HCT116 (cell line): ENCODE measurements around the gene FGF18.

Experiments
- CTCF ChIP-seq, 3 experiments: fragments of 200-600 bp in 1 of 3; sonication (generic) in 1 of 3; IDR thresholded peaks in 2 of 3; conservative IDR thresholded peaks in 1 of 3; 2 replicates each; pipeline ENCODE4 v1.5.1; 2012 to 2017; ENCODE audit warnings: low read depth in 2 of 3, low read length in 2 of 3, antibody characterized with exemption in 1 of 3, borderline replicate concordance in 1 of 3, control low read depth in 1 of 3, mild to moderate bottlenecking in 1 of 3, mixed read lengths in 1 of 3, mixed run types in 1 of 3, moderate library complexity in 1 of 3; ENCODE audit not compliant: insufficient read depth in 1 of 3
- POLR2A ChIP-seq: IDR thresholded peaks from 2 replicates; pipeline ENCODE4 v1.7.0; 2011; ENCODE audit warnings: borderline replicate concordance; ENCODE audit not compliant: insufficient read depth, insufficient read length; ENCODE audit errors: extremely low read depth
- POLR2AphosphoS5 ChIP-seq: IDR thresholded peaks from 2 replicates; pipeline ENCODE4 v1.6.1; 2011; ENCODE audit warnings: mild to moderate bottlenecking, low read depth, low read length, moderate library complexity
- REST ChIP-seq: IDR thresholded peaks from 2 replicates; pipeline ENCODE4 v1.6.1; 2012; ENCODE audit warnings: low read depth
- SRF ChIP-seq: IDR thresholded peaks from 2 replicates; pipeline ENCODE4 v1.6.1; 2012; ENCODE audit warnings: low read depth

DNA sequence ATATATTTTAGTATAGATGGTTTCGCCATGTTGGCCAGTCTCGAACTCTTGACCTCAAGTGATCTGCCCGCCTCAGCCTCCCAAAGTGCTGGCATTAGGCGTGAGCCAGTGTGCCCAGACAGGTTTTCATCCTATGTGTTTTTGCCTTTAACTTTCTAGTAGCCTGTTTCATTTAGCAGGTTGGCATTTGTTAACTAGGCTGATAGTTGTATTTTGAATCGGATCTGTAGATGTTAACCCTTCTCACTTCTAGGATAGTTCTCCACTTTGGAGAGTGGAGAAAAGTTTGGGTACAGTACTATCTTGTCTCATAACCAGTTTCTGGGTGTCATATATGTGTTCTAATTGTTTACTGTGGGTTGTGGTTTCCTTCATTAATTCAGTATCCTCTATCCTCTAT is 7.3 kb upstream of the FGF18 start:
- TF ChIP-seq CTCF (IDR thresholded peaks at IDR 0.05 in 2 of 3, conservative IDR thresholded peaks at IDR 0.05 in 1 of 3; ENCODE audit: borderline replicate concordance in 1 of 3, insufficient read depth in 1 of 3, low read depth in 2 of 3, low read length in 2 of 3) (no peak), POLR2A (no peak), SRF (no peak), POLR2AphosphoS5 (no peak; the same call in 1 of the 2 replicates), REST (no peak)
